NCI-H187 (cell line): ENCODE data around the gene NBR1.
"Not testable (repeated sequence)": the region's sequence is repeated elsewhere in the genome, so short reads cannot be mapped to it uniquely, and the experiment has no call there.

Experiments
- DNase-seq, 2 experiments: peaks; one replicate each; lab custom pipeline; 2025; lab: John Stamatoyannopoulos, UW

Gene NBR1

DNA sequence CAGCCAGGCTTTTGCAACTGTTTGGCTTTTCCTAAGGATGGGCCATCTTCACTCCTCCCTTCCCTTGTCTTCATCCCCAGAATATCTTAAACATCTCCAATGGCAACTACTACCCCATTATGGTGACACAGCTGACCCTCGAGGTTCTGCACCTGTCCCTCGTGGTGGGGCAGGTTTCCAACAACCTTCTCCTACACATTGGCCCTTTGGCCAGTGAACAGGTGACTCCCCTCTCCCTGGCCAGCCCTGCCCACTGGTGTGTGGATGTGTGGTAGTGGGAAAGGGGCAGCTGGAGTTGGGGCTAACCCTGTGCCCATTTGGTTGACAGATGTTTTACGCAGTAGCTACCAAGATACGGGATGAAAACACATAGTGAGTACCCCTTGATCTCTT lies 45.4 kb downstream of the NBR1 start:
- no peak for DNase-seq

DNA sequence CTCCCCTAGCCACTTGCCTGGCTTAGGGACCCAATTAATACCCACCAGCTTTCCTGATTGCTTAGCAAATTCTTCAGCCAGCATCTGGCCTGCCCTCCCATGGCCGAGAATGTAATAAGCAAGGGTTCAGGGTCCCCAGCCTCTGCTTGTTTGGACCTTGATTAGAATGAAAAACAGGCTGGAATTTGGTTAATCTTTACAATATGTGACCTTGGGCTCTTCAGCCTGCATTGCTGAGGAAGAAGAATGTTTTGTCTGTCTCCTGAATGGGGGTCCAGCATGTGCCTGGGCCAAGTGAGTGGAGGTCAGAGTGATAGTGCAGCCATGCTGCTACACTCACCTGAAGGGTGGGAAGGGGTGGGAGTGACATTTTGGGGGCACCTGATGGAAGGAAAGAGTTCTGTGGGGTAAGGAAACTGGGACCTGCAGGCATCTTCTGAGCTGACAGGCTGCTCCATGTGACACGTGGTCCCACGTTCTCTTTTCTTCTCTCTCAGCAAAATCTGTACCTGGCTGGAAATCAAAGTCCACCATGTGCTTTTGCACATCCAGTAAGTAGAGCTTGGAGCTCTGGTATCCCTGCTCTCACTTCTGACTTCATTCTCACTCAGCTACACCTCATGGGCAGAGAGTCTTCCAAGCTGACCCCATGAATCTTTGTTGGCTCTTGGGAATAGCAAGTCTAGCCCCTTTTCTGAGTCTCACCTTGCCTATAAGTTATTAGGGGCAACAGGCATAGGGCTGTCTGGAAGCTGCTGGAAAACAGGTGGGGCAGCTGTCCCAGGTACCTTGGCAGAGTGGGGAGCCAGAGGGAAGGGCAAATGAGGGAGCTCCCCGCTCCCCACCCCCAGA lies 46.0 kb downstream of the NBR1 start:
- no peak for DNase-seq

DNA sequence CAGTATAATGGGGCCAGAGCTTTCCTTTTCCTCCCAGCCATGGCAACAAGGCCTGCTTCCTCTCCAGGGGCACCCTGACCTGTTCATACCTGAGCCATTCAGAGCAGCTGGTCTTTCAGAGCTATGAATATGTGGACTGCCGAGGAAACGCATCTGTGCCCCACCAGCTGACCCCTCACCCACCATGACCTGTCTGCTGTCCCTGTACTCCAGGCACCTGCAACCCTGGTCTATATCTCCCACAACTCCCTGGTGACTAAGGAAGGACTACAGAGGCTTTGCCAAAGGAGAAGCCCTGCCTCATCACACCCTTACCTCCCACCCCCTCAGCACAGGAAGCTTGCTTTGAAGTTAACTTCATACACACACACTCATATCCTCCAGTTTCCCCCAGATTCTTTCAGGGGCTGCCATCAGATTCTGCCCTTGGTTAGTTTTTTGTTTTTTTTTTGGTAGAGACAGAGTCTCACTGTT lies 46.6 kb downstream of the NBR1 start:
- DNase-seq: no peak

DNA sequence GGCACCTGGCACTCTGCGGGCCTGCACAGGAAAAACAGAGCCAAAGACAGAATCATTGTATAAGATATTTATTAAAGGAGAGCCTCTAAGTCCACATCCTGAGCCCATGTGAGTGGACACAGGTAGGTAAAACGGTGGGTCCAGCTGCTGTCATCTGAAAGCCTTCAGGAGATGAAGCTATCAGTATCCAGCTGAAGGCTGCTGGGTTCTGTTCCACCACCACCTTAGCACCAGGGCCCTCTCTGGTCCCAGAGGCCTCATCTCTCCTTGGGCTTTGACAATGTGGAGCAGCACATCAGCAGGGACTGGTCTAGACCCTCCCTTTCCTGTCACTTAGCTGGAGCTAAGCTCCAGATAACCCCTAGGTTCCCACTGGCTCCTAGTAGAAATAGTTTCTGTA lies 48.0 kb downstream of the NBR1 start:
- DNase-seq: no peak

DNA sequence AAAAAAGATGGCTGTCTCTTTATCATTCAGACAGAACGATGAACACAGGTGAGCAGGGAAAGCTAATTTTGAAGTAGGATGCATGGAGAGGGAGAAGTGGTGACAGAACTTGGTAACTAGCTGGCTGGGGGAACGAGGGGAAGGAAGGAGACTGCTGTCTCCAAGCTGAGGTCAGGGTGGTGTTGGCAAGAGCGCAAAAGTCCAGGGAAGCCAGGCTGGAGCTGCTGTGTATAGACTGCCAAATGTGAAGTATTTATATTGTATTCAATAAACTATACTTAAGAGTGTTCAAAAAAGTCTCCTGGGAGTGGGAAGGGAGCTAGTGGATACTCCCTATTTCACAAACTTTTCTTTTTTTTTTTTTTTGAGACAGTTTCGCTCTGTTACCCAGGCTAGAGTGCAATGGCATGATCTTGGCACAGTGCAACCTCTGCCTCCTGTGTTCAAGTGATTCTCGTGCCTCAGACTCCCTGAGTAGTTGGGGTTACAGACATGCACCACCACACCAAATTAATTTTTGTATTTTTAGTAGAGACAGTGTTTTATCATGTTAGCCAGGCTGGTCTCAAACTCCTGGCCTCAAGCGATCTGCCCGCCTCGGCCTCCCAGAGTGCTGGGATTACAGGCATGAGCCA lies 48.8 kb downstream of the NBR1 start:
- no peak for DNase-seq

DNA sequence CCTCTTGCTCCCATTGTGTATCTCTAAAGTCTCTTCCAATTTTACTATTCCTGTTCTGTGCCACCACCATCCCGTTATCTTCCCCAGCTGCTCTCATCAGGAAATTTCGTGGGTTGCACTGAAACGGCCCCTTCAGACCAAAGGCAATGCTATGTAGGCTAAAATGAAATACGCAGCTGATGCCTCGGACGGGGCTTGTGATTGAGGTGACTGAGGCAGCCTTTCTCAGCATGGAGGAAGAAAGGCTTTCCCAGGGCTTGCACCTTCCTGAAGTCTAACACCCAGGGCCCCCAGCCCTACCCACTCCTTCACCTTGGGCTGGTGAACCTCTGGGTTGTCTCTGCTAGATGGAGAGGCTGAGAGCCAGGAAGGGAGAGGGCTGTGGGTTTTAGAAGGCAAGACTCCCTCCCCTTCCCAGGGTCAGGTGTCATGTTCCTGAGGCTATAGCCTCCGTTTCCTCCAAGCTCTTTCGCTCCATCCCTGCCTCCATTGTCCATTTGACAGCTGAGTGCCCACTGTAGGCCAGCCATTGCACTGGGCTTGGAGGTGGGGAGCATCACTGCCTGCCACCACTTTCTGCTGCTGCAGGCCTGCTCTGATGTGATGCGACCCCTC lies 49.6 kb downstream of the NBR1 start:
- no peak for DNase-seq

DNA sequence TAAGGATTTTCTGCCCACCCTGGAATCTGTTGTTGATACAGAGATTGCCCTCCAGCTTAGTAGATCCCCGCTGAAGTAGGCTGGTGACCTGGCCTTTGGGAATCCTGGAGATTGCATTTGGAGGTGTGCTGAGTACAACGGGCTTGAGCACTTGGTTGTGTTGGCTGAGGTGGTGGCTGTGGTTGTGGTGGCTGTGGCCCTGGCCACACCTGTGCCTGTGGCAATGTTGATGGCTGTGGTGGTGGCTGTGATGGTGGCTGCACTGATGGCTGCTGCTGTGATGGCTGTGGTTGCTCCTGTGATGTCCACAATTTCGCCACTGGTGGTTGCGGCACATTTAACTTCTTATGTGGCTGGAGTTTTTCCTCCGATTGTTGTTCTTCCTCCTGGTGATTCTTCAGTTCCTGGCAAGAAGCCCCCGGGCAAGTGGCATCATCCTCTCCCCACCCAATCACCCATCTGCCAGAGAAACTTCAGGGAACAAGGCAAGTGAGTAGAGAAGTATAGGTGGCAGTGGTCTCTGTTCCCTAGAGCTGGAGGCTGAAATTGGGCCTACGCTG lies 53.2 kb downstream of the NBR1 start:
- DNase-seq: no peak

DNA sequence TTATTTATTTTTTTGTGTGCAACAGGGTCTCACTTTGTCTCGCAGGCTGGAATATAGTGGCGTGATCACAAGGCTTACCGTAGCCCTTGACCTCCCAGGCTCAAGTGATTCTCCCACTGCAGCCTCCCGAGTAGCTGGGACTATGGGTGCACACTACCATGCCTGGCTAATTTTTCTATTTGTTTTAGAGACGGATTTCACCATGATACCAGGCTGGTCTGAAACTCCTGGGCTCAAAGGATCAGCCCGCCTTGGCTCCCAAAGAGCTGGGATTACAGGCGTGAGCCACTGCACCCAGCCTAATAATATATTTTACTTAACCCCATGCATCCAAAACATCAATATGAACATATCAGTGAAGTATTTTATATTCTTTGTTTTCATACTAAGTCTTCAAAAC lies 55.4 kb downstream of the NBR1 start:
- no peak for DNase-seq

DNA sequence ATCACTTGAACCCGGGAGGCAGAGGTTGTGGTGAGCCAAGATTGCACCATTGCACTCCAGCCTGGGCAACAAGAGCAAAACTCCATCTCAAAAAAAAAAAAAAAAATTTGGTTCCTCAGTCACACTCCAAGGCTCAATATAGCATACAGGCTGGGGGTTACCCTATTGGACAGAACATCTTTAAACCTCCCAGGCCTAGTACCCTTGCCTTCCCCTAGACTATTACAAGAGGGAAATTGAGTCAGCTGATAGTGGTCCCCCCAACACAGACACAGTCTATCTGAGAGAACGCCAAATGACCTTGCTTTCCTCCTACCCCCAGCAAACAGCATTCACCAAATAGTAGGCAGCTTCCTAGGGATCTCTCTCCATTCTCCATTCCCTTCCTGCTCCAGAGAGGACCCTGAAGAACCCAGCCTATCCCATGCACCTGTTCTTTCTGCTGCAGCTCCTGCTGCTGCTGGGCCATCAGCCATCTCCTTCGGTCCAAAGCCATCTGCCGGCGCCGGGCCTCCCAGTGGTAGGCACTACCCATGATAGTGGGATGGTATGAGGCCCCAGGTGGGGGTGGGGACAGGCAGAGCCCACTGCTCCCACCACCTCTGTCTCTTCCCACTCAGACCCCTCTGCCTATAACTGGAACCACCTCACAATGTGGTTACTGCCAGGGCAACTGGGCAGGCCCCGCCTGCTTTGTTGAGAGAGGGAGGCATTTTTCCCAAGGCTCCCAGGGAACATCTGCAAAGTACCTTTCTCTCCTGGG lies 57.2 kb downstream of the NBR1 start, which contains the start of gene CCDC200:
Gene CCDC200, minus strand, starts transcription at position 604 of the 763 bp plus-strand sequence. Its CDS starts 69 bp downstream, at position 535.
- not testable (repeated sequence) for DNase-seq

DNA sequence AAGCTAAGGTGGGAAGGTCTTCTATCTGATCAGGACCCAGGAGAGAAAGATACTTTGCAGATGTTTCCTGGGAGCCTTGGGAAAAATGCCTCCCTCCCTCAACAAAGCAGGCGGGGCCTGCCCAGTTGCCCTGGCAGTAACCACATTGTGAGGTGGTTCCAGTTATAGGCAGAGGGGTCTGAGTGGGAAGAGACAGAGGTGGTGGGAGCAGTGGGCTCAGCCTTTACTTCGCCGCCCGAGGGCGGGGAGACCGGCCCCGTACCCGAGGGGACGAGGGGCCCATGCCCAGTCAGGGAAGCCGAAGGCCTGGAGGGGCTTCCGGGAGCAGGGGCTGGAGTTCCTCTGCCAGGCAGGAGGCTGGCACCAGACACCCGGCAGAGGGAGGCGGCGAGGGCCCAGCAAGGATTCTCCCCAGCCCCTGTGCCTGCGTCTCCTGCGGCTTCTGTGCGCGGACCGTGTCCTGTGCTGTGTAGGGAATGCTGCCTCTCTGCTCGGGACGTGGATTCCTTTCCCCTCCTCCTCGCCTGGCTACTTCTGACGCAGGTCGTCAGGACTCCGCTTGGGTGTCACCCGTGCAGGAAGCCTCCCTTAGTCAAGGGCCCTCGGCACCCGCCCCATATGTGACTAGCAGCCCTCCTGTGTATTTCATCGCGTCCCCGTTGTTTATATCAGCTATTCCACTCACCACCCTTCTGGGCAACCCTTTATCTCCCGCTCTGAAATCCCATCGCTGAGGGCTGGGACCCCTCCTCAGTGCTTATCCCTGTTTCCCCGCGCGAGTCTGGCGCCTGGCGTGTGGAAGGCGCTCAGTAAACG lies 60.4 kb downstream of the NBR1 start:
- DNase-seq: not testable (repeated sequence)

DNA sequence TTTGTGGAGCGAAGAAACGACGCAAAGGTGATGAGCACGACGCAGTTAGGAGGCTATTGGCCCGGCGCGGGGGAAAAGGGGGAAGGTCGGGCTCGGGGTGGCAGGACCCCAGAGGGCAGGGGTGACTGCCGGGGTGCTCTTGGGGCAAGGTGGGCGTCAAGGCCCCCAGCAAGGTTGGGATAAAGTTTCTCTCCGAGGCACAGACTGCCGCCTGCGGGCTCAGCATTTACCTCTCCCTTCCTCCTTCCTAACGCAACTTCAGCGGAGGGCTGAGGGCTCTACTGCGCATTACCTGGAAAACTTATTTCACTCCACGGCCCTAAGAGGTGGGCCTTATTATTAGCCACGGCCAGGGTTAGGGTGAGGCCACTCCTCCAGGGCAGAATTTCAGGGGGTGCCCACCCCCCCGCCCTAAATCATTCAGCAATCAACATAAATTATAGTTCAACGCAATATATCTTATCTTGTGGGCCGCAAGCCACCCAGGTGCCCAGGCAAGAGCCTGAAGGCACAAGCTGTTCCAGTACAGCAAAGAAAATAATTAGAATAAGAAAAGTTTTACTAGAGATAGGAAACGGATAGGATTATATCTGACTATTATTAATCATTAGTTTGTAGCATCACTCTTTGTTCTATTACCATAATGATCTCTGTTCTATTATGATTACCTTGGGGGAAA lies 61.1 kb downstream of the NBR1 start:
- not testable (repeated sequence) for DNase-seq

DNA sequence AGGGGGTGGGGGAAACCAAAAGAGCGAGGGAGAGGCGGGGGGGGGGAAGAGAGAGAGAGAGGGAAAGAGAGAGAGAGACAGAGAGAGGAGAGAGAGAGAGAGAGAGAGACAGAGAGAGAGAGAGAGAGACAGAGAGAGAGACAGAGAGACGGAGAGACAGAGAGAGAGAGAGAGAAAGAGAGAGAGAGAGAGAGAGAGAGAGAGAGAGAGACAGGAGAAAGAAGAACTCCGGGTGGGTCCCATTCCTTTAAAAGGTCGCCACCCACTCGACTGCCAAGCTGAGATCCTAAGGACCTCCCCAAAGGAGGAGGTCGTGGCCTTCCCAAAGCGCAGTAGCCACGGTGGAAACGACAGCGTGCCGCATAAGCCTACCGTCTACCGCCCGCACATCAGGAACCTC lies 62.2 kb downstream of the NBR1 start:
- not testable (repeated sequence) for DNase-seq

DNA sequence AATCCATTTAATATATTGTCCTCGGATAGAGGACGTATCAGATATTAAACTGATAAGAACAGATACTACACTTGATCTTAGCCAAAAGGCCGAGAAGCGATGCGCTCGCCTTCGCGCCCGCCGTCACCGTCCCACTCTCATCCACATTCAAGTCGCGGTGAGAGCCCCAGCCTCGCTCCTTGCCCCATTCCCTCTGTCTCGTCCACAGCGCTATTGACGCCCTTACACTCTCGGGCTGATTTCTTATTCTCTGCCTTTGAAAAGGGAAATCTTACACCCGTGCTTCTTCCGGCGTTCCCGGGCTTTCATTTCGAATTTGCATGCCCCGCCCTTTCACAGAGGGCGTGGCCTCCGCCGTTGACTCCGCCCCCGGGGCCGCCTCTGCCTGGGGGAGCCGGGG lies 62.9 kb downstream of the NBR1 start, which contains the start of gene RNU2-1:
Gene RNU2-1, minus strand, starts transcription at position 101 of the 400 bp plus-strand sequence.
- not testable (repeated sequence) for DNase-seq

DNA sequence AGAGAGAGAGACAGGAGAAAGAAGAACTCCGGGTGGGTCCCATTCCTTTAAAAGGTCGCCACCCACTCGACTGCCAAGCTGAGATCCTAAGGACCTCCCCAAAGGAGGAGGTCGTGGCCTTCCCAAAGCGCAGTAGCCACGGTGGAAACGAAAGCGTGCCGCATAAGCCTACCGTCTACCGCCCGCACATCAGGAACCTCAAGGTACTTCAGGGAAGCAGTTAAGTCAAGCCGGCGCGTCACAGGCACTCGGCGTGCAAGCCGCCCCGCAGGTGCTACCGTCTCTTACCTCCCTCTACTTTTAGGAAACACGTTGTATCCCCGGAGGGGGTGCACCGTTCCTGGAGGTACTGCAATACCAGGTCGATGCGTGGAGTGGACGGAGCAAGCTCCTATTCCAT lies 68.6 kb downstream of the NBR1 start:
- not testable (repeated sequence) for DNase-seq

DNA sequence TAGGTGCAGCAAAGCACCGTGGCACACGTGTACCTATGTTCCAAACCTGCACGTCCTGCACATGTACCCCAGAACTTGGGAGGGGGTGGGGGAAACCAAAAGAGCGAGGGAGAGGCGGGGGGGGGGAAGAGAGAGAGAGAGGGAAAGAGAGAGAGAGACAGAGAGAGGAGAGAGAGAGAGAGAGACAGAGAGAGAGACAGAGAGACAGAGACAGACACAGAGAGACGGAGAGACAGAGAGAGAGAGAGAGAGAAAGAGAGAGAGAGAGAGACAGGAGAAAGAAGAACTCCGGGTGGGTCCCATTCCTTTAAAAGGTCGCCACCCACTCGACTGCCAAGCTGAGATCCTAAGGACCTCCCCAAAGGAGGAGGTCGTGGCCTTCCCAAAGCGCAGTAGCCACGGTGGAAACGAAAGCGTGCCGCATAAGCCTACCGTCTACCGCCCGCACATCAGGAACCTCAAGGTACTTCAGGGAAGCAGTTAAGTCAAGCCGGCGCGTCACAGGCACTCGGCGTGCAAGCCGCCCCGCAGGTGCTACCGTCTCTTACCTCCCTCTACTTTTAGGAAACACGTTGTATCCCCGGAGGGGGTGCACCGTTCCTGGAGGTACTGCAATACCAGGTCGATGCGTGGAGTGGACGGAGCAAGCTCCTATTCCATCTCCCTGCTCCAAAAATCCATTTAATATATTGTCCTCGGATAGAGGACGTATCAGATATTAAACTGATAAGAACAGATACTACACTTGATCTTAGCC lies 69.8 kb downstream of the NBR1 start:
- not testable (repeated sequence) for DNase-seq

DNA sequence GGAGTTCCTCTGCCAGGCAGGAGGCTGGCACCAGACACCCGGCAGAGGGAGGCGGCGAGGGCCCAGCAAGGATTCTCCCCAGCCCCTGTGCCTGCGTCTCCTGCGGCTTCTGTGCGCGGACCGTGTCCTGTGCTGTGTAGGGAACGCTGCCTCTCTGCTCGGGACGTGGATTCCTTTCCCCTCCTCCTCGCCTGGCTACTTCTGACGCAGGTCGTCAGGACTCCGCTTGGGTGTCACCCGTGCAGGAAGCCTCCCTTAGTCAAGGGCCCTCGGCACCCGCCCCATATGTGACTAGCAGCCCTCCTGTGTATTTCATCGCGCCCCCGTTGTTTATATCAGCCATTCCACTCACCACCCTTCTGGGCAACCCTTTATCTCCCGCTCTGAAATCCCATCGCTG lies 75.4 kb downstream of the NBR1 start:
- DNase-seq: not testable (repeated sequence)
